Activated naive CD4-positive, alpha-beta T cell treated with anti-CD3 and anti-CD28 coated beads, Interleukin-2, amount 10 ng/mL, durations not matched to agents 7 days and 5 days (primary cell): Measurements from ENCODE around the gene GMDS.

Experiments
- CTCF ChIA-PET: fragments of 350-600 bp; sonication (Branson Sonifier 250); formaldehyde crosslinking; loops from one replicate; lab custom pipeline; 2021; ENCODE audit warnings: antibody characterized with exemption; lab: Charles Lee
- DNase-seq: peaks from one replicate; pipeline ENCODE4 v3.0.0-alpha.2; 2020
- H3K27ac Mint-ChIP-seq: one replicate; pipeline ENCODE4 v1.8.0; 2021; ENCODE audit warnings: mild to moderate bottlenecking, moderate library complexity, mixed read lengths
- H3K27me3 Mint-ChIP-seq: one replicate; pipeline ENCODE4 v1.8.0; 2021; ENCODE audit warnings: mild to moderate bottlenecking, mixed read lengths
- H3K36me3 Mint-ChIP-seq: one replicate; pipeline ENCODE4 v1.8.0; 2021; ENCODE audit warnings: mixed read lengths
- H3K4me1 Mint-ChIP-seq: one replicate; pipeline ENCODE4 v1.8.0; 2021; ENCODE audit warnings: mixed read lengths
- H3K4me3 Mint-ChIP-seq: one replicate; pipeline ENCODE4 v1.8.0; 2021; ENCODE audit warnings: mild to moderate bottlenecking, moderate library complexity, mixed read lengths
- H3K9me3 Mint-ChIP-seq: one replicate; pipeline ENCODE4 v1.8.0; 2021; ENCODE audit warnings: mixed read lengths

The GMDS gene

GRCh38 chr6:1587546-1587945 is 657.9 kb downstream of the GMDS start:
- Mint-ChIP-seq H3K4me1 (no peaks in the 10 kb centered on the region), H3K27me3 (peaks cover 27% of the 10 kb centered on the region), H3K36me3 (no peaks in the 10 kb centered on the region), H3K4me3 (no peak overlapping the region), H3K27ac (no peak overlapping the region), H3K9me3 (no peaks in the 10 kb centered on the region)
- CTCF ChIA-PET: no interaction called here
- DNase-seq: no peak

GRCh38 chr6:1586861-1587450 is 658.4 kb downstream of the GMDS start:
- DNase-seq: no peak
- CTCF ChIA-PET: no interaction called here
- H3K4me3 Mint-ChIP-seq: no peak overlapping the region
- H3K9me3 Mint-ChIP-seq: no peaks in the 10 kb centered on the region
- no peak overlapping the region for H3K27ac Mint-ChIP-seq
- no peaks in the 10 kb centered on the region for H3K36me3 Mint-ChIP-seq
- H3K4me1 Mint-ChIP-seq: no peaks in the 10 kb centered on the region
- H3K27me3 Mint-ChIP-seq: peaks cover 24% of the 10 kb centered on the region

DNA sequence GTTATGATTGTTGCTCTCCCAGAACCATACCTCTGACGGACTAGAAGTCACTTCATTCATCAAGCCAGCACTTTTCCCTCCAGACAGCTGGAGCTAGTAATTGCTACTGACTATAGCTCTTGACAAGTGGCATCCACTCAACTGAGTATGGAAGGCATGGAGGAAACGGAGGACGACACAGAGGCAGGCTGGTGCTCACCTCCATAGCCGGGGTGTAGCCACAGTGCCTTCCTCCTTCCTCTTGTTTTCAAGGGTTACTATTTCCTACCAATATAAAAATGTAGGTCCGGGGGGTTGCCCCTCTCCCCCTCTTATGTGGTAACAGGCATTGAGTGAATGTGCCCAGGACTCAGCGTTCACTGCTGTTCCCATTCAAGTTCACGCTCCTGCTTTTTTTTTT is 659.1 kb downstream of the GMDS start:
- CTCF ChIA-PET: interaction anchor here (1.0 kb wide), 1 partner anchor 10 kb away, joined by 4 read pairs; no protein-coding TSS in a partner anchor
- Mint-ChIP-seq H3K27ac (no peak overlapping the region), H3K9me3 (no peaks in the 10 kb centered on the region), H3K4me3 (no peak overlapping the region), H3K27me3 (peaks cover 17% of the 10 kb centered on the region), H3K4me1 (no peaks in the 10 kb centered on the region), H3K36me3 (no peaks in the 10 kb centered on the region)
- no peak for DNase-seq

- no peaks in the 10 kb centered on the region for H3K36me3 Mint-ChIP-seq
- H3K4me1 Mint-ChIP-seq: no peaks in the 10 kb centered on the region
- no peak for DNase-seq
- H3K9me3 Mint-ChIP-seq: no peaks in the 10 kb centered on the region
- H3K4me3 Mint-ChIP-seq: no peak overlapping the region
- CTCF ChIA-PET: interaction anchor here (1.0 kb wide), 1 partner anchor 10 kb away, joined by 4 read pairs; no protein-coding TSS in a partner anchor
- peaks cover 13% of the 10 kb centered on the region for H3K27me3 Mint-ChIP-seq
- H3K27ac Mint-ChIP-seq: no peak overlapping the region
Measured at GRCh38 chr6:1585669-1586049, 659.7 kb downstream of the GMDS start.

DNA sequence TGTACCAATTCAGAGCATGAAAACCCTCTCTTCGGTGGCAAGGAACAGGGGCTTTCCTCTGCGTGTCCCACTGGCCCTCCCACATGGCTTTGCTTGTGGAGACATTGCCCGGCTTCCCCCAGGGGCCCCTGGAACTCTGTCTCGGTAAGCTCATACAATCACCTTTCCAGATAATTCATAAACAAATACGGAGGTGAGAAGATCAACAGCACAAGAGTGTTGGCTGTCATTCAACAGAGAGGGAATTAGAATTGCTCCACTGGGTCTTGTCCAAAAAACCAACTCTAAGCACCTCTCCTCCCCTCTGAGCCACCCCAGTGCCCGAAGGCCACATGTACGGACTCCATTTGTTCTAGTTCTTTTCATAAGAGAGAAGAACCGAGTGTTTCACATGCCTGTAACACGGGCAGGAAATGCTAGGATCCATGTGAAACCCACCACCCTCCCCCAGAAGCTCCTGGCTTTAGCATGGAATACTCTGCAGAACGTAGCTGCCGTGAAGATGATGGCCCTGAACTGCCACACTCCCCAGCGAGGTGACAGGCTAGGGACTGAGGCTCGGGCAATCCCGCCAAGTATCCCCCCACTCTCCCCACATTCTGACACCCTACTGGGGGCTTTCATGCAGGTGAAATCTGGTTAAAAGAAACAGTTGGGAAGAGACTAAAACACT is 660.3 kb downstream of the GMDS start:
- CTCF ChIA-PET: interaction anchor here (1.0 kb wide), 1 partner anchor 11 kb away, joined by 4 read pairs; no protein-coding TSS in a partner anchor
- Mint-ChIP-seq H3K27me3 (peaks cover 11% of the 10 kb centered on the region), H3K9me3 (no peaks in the 10 kb centered on the region), H3K4me1 (no peaks in the 10 kb centered on the region), H3K36me3 (no peaks in the 10 kb centered on the region), H3K4me3 (no peak overlapping the region), H3K27ac (no peak overlapping the region)
- DNase-seq: no peak

- CTCF ChIA-PET: no interaction called here
- Mint-ChIP-seq H3K27ac (no peak overlapping the region), H3K27me3 (peaks cover 11% of the 10 kb centered on the region), H3K9me3 (no peaks in the 10 kb centered on the region), H3K4me1 (no peaks in the 10 kb centered on the region), H3K36me3 (no peaks in the 10 kb centered on the region), H3K4me3 (no peak overlapping the region)
- DNase-seq: no peak
Measured at GRCh38 chr6:1584146-1584545, 661.3 kb downstream of the GMDS start.

DNA sequence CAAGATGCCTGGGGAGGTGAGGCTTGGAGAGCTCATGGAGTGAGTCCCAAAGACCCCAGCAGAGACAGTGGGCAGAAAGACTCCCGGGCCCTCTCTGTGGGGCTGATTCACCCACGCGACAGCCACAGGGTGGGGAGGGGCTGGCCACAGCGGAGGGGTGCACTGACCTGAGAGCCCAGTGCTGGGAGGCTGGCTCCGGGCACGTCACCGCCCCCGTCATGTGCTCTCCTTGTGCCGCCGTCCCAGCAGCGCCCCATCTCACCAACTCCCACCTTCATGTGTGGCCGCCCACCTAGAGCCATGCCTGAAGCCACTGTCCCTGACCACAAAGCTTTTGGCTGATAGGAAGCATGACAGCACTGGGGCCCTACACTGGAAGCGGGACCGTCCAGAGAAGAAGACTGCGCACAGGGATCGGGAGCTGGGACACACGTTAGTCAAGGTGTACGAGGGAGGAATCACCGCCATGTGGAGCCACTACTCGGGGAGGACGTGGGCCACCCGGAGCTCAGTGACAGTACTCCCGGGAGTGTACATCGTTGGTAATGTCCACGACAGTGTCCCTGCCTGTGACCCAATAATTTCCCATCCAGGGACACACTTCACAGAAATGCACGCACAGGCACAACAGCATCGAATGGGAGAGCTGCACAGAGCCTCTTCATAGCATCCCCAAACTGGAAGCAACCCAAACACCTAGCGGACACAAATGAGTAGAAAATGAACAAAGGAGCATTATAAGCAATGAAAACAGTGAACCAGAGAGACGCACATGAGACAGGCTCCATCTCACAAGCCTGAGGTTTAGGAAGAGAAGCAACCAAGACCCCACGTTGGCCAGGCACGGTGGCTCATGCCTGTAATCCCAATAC is 664.0 kb downstream of the GMDS start:
- Mint-ChIP-seq H3K9me3 (no peaks in the 10 kb centered on the region), H3K4me3 (no peak overlapping the region), H3K27ac (no peak overlapping the region), H3K27me3 (peaks cover 17% of the 10 kb centered on the region), H3K4me1 (no peaks in the 10 kb centered on the region), H3K36me3 (no peaks in the 10 kb centered on the region)
- no peak for DNase-seq
- CTCF ChIA-PET: no interaction called here

GRCh38 chr6:1580585-1580984 is 664.8 kb downstream of the GMDS start:
- no peak overlapping the region for H3K27ac Mint-ChIP-seq
- no peaks in the 10 kb centered on the region for H3K4me1 Mint-ChIP-seq
- H3K9me3 Mint-ChIP-seq: no peaks in the 10 kb centered on the region
- H3K27me3 Mint-ChIP-seq: peaks cover 17% of the 10 kb centered on the region
- CTCF ChIA-PET: no interaction called here
- no peak for DNase-seq
- no peak overlapping the region for H3K4me3 Mint-ChIP-seq
- no peaks in the 10 kb centered on the region for H3K36me3 Mint-ChIP-seq

DNA sequence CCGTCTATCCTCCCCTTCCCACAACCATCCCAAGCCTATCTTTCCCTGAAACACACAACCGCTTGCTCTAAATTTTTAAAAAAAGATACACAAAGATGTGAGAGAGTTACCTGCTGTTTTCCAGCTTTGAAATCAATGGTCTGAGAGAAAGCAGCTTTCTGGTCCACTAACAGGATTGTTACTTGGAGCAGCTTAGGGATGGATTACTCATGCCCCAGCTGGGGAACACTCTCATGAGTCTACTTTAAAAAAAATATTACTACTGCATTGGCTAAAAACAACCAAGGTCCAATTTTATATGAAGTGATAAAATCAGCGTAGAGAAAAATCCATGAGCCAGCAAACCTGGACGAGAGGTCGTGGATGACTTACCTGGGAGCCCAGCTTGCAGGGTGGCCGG is 665.3 kb downstream of the GMDS start:
- Mint-ChIP-seq H3K36me3 (no peaks in the 10 kb centered on the region), H3K9me3 (no peaks in the 10 kb centered on the region), H3K4me3 (no peak overlapping the region), H3K4me1 (no peaks in the 10 kb centered on the region), H3K27ac (no peak overlapping the region), H3K27me3 (peaks cover 12% of the 10 kb centered on the region)
- DNase-seq: no peak
- CTCF ChIA-PET: no interaction called here

DNA sequence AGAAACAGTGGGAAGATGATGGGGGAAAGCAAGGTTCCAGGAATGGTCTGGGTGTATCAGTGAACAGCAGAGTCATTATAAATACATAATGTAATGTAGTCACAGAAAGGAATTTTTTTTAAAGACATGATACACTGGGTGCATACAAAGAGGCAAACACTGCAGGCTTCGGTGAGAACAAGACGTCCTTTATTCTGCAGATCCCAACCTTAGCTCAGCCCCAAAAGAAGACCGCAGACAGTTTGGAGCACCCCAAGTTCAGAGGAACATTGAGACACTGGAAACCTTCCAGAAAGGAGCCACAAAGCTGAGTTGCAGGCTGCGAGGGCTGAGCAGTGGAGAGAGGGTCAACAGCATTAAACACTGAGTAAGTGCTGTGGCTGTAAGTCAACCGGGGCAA is 666.3 kb downstream of the GMDS start:
- Mint-ChIP-seq H3K4me1 (no peaks in the 10 kb centered on the region), H3K36me3 (no peaks in the 10 kb centered on the region), H3K27ac (no peak overlapping the region), H3K9me3 (no peaks in the 10 kb centered on the region), H3K4me3 (no peak overlapping the region), H3K27me3 (peaks cover 11% of the 10 kb centered on the region)
- DNase-seq: no peak
- CTCF ChIA-PET: no interaction called here

GRCh38 chr6:1577896-1578745 is 667.3 kb downstream of the GMDS start:
- peaks cover 11% of the 10 kb centered on the region for H3K27me3 Mint-ChIP-seq
- H3K9me3 Mint-ChIP-seq: no peaks in the 10 kb centered on the region
- H3K27ac Mint-ChIP-seq: no peak overlapping the region
- CTCF ChIA-PET: no interaction called here
- H3K4me1 Mint-ChIP-seq: no peaks in the 10 kb centered on the region
- DNase-seq: no peak
- H3K36me3 Mint-ChIP-seq: no peaks in the 10 kb centered on the region
- no peak overlapping the region for H3K4me3 Mint-ChIP-seq

DNA sequence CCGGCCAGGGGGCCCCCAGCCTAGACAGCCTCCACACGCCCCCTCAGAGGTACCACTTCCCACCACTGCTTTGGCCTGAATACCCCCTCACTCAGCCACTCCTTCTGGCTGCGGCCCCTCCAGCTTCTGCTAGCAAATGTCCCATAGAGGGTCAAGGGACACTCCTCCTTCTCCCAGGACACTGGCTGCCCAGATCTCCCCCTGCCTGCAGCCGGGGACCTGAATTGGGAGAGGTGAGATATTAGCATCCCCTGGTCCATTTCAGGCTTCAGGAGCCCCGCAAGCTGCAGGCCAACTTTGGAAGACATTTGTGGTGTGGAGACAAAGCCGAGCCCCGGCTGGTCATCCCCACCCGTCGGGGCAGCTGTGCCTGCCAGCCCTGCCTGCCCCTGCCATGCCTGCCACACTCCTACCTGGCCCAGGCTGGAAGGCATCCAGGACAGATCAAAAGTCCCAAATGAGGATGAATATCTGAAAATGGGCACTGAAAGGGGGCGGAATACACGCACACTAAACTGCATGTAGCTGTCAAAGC is 668.2 kb downstream of the GMDS start:
- DNase-seq: no peak
- no peaks in the 10 kb centered on the region for H3K36me3 Mint-ChIP-seq
- peaks cover 13% of the 10 kb centered on the region for H3K27me3 Mint-ChIP-seq
- no peaks in the 10 kb centered on the region for H3K9me3 Mint-ChIP-seq
- H3K27ac Mint-ChIP-seq: no peak overlapping the region
- CTCF ChIA-PET: no interaction called here
- H3K4me1 Mint-ChIP-seq: no peaks in the 10 kb centered on the region
- H3K4me3 Mint-ChIP-seq: no peak overlapping the region

DNA sequence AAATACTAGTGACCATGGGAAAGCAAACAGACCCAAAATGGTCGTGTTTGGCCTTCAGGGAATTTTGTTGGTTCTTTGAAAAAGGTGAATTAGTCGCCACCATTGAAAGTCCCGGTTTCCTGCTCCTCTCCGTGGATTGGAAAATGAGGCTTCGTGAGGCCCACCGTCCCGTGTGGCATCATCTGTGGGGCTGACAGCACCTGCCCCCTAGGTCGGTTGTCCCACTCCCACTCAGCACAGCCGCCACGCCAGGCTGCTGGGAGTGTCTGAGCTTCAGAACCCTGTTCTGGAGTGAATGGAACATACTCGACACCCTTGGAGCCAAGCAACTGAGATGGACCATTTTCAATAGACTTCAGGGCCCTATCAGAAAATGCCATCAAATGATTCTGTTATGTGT is 668.7 kb downstream of the GMDS start:
- H3K36me3 Mint-ChIP-seq: no peaks in the 10 kb centered on the region
- DNase-seq: no peak
- CTCF ChIA-PET: no interaction called here
- H3K27me3 Mint-ChIP-seq: peaks cover 18% of the 10 kb centered on the region
- no peak overlapping the region for H3K4me3 Mint-ChIP-seq
- peaks cover under 1% of the 10 kb centered on the region for H3K9me3 Mint-ChIP-seq
- H3K27ac Mint-ChIP-seq: no peak overlapping the region
- no peaks in the 10 kb centered on the region for H3K4me1 Mint-ChIP-seq

- H3K9me3 Mint-ChIP-seq: peaks cover 6% of the 10 kb centered on the region
- CTCF ChIA-PET: no interaction called here
- no peak overlapping the region for H3K4me3 Mint-ChIP-seq
- no peaks in the 10 kb centered on the region for H3K36me3 Mint-ChIP-seq
- H3K4me1 Mint-ChIP-seq: no peaks in the 10 kb centered on the region
- H3K27me3 Mint-ChIP-seq: peaks cover 19% of the 10 kb centered on the region
- DNase-seq: no peak
- H3K27ac Mint-ChIP-seq: no peak overlapping the region
Measured at GRCh38 chr6:1576166-1576565, 669.2 kb downstream of the GMDS start.
